Astrocyte (in vitro differentiated cells and primary cell): ENCODE measurements around the gene WDR45.

ENCODE experiments used
- CTCF ChIP-seq: IDR thresholded peaks from 2 replicates; pipeline ENCODE4 v1.5.1; 2011; ENCODE audit warnings: low read depth, mild to moderate bottlenecking, inconsistent platforms, low read length, moderate library complexity; ENCODE audit not compliant: insufficient read depth
- EZH2 ChIP-seq: IDR thresholded peaks from 2 replicates; pipeline ENCODE4 v1.6.1; 2012; ENCODE audit warnings: mild to moderate bottlenecking, low read length, inconsistent platforms; ENCODE audit not compliant: insufficient read depth

- TF ChIP-seq CTCF (no peak), EZH2 (no peak)
Measured at GRCh38 chrX:49063715-49064114, 16.0 kb downstream of the WDR45 start.
